Activated naive CD4-positive, alpha-beta T cell treated with anti-CD3 and anti-CD28 coated beads, Interleukin-2, amount 50 U/mL, for 16 hours (primary cell): ENCODE results near the gene RAB17.
A peak's percentile ranks its signal among the peaks of the same experiment; 100 is the strongest.

ENCODE experiments used
- DNase-seq: peaks from one replicate; pipeline ENCODE4 v3.0.0-alpha.2; 2020

Gene RAB17

GRCh38 chr2:237590272-237591140 is at the start of gene RAB17:
TSS of gene RAB17 (minus strand) at chr2:237590734. CDS start at chr2:237586154, 4,580 bp downstream.
- DNase-seq: no peak

GRCh38 chr2:237639836-237640220 is 49.3 kb upstream of the RAB17 start:
- no peak for DNase-seq

DNA sequence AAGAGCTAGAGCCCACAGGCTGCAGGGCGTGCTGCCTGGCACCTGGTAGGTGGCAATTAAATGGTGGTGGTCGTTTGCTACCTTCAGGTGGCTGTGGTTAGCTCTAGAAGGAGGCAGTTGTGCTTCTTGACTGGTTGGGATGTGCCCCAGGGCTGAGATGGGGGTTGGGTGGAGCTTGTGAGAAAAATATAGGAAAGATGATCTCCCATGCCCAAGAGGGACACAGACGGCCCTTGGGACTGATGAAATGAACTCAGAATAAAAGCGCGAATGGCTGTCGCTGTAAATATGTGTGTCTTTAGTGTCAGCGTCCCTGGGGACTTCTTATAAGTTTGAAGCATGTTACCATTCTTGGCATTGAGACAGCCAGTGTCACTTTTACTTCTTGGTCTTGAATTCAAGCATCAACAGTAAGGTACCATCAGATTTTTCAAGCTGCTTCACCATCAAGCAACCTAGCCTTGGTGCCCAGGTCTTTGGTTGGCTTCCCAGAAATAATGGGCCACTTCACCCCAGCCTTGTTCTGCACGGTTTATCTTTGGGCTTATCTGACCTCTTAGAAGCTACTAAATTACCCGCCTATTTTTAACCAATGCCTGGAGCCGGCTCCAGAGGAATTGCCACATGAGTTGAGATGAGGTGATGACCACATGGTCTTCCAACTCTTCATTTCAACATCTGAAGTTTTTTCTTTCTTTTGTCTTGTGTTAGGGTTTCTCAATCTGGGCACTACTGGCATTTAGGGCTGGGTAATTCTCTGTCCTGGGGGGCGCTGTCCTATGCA is 48.7 kb upstream of the RAB17 start:
- no peak for DNase-seq

- DNase-seq: no peak
Measured at GRCh38 chr2:237638176-237638575, 47.6 kb upstream of the RAB17 start.

DNA sequence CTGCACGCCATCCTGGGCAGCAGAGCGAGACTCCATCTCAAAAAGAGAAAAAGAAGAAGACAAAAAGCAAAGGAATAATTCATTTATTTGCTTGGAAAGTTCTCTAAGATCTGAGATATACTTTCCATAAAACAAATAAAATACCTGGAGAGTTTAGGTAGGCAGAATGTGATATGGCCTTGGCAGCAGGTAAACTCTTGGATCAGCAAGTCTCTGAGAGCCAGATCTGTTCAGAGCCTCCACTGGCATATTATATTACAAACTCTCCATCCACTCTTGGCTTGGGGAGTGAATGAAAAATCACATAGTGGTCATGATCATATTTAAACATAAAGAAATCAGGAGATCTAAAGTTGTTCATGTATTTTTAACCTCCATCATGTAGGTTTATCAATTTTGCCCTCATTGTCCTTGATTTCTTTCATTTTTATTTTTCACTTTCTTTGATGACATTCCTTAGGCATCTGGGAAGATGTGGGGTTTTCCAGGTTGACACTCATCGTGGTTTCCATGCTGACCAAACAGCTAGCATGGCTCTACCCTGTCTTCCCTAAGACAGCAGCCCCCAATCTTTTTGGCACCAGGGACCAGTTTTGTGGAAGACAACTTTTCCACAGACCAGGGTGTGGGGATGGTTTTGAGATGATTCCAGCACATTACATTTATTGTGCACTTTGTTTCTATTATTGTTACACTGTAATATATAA is 47.0 kb upstream of the RAB17 start:
- DNase-seq: no peak

DNA sequence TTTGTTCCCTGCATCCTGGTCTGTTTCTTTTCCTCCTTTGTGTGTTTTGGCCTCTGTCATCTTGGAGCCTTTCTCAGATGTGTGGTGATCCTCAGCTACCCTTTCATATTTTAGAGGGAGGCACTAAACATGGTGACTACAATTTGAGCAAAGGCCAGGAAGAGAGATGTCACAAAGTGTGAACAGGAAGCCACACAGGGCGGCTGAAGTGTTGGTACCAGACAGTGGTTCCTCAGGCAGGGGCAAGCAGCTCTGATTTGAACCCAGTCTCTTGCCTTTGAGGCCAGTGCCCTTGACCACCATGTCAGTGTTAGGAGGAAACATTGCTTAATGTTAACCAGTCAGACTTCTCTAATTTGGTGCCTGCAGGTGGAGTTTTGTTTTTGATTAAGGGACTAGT is 46.0 kb upstream of the RAB17 start:
- no peak for DNase-seq

- no peak for DNase-seq
Measured at GRCh38 chr2:237633061-237633561, 42.6 kb upstream of the RAB17 start.

GRCh38 chr2:237631801-237632585 is 41.5 kb upstream of the RAB17 start:
- DNase-seq: no peak

GRCh38 chr2:237631007-237631785 is 40.7 kb upstream of the RAB17 start:
- no peak for DNase-seq

GRCh38 chr2:237630216-237631000 is 39.9 kb upstream of the RAB17 start:
- no peak for DNase-seq

GRCh38 chr2:237629739-237630138 is 39.2 kb upstream of the RAB17 start:
- no peak for DNase-seq

DNA sequence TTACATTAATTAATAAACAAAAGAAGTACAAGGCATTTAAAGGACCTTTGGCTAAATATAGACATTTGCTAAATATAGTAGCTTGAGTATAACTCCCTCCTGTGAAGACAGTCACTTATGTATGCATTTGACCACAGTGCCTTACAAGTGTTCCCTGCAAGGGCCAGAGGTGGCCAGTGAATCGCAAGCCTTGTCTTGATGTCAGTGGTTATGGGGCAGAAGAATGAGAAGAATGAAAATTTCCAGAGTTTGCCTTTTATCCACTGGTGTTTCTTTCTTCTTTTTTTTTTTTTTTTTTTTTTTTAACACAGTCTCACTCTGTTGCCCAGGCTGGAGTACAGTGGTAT is 38.6 kb upstream of the RAB17 start:
- DNase-seq: no peak

- DNase-seq: no peak
Measured at GRCh38 chr2:237628247-237629187, 38.0 kb upstream of the RAB17 start.

GRCh38 chr2:237627441-237628246 is 37.1 kb upstream of the RAB17 start, which contains the start of gene LRRFIP1:
TSS of gene LRRFIP1 (plus strand) at chr2:237627587. CDS start at chr2:237627645, 58 bp downstream.
- DNase-seq: peak; percentile 33

- DNase-seq: no peak
Measured at GRCh38 chr2:237626813-237627440, 36.4 kb upstream of the RAB17 start.

GRCh38 chr2:237625777-237626176 is 35.2 kb upstream of the RAB17 start:
- DNase-seq: no peak

DNA sequence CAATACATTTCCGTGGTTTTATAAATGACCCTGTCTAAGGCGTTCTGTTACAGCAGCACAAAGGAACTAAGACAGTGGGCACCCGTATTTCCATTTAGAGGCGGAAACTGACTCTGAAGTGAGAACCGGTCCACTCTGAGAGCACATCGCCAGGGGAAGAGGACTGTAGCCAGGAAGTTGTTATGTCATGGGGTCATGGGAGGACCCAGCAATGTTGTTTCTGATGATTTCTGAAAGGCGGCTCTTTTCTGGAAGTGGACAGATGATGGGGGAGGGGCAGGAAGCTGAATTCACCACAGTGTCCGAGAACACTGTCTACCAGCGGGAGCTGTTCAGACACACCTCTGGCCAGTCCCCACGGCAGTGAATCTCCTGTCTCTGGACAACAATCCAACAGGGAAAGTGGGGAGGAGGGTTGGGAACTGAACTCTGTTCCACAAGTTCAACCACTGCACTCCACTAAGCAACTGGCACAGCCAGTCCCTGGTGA is 34.7 kb upstream of the RAB17 start:
- no peak for DNase-seq

DNA sequence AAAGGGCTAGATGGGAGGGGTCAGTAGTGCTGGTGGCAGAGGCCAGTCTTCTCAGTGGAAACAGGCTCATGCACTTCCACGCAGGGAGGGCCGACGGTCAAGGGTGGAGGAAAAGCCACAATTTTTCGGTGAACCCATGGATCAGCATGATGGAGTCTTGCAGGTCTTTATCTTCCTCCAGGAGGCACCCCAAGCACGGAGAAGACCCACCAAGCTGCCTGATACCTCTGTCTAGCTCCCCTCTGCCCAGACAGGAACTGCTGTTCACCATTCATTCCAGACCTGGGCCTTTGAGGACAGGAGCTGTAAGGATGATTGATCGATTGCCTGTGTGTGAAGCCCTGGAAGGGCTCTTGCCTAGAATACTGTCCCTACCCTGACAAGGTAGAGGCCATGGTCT is 34.0 kb upstream of the RAB17 start:
- DNase-seq: no peak
